GM12801 (cell line): ENCODE results near the gene PNPLA3.

Experiments used
- TF ChIP-seq, protein P1 (sequence below): IDR thresholded peaks from one replicate; pipeline ENCODE4 v1.5.1; 2011; ENCODE audit warnings: control low read depth; ENCODE audit not compliant: insufficient read length; ENCODE audit errors: extremely low read depth

The PNPLA3 gene

GRCh38 chr22:43994006-43994405 is 70.4 kb downstream of the PNPLA3 start:
- TF ChIP-seq, protein P1, sequence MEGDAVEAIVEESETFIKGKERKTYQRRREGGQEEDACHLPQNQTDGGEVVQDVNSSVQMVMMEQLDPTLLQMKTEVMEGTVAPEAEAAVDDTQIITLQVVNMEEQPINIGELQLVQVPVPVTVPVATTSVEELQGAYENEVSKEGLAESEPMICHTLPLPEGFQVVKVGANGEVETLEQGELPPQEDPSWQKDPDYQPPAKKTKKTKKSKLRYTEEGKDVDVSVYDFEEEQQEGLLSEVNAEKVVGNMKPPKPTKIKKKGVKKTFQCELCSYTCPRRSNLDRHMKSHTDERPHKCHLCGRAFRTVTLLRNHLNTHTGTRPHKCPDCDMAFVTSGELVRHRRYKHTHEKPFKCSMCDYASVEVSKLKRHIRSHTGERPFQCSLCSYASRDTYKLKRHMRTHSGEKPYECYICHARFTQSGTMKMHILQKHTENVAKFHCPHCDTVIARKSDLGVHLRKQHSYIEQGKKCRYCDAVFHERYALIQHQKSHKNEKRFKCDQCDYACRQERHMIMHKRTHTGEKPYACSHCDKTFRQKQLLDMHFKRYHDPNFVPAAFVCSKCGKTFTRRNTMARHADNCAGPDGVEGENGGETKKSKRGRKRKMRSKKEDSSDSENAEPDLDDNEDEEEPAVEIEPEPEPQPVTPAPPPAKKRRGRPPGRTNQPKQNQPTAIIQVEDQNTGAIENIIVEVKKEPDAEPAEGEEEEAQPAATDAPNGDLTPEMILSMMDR = no peak

DNA sequence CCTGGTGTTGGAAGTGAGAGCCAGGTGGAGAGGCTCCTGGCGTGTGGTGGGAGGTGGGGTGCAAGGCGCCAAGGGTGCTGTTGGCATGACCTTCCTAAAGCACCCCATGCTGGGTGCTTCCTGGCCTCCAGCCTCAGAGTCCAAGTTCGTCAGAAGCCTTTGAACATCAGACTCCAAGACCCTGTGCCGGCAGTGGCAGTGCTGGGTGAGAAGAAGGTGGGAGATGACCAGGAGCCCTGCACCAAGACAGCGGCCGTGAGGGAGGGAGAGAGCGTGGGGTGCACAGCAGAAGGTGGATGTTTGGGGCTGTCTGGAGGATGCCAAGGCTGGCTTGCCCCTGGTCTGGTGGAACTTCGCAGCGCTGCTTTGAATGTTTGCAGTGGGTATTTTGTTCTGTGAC is 70.8 kb downstream of the PNPLA3 start:
- TF ChIP-seq, protein P1 = no peak

DNA sequence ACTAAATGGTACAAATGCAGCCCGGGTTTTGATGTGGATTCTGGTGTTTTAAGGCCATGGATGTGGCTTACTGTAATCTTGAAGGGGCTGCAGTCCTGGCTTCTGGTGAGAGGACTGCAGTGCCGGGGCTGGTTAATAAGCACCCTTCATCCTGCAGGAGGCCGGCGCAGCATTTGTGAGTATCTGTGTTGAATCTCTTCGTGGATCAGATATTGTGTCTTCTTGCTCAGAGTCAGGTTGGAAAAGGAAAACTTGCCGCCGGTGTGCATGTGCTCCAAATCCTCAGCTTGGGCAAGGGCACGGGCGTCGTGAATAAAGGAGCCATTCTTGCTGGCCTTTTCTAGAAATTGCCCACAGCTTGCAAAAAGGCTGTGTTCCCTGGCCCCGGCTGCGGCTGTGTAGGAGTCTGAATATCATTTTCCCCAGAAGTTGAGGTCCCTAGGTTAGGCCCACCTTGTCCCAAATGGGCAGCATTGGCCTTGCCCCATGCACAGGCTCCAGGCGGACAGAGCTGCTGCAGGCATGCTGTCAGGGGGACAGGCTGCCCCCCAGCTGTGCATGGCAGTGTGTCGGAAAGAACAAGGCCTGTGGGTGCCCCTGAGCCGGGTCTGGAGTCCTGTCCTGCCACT is 71.6 kb downstream of the PNPLA3 start:
- TF ChIP-seq, protein P1 = no peak

DNA sequence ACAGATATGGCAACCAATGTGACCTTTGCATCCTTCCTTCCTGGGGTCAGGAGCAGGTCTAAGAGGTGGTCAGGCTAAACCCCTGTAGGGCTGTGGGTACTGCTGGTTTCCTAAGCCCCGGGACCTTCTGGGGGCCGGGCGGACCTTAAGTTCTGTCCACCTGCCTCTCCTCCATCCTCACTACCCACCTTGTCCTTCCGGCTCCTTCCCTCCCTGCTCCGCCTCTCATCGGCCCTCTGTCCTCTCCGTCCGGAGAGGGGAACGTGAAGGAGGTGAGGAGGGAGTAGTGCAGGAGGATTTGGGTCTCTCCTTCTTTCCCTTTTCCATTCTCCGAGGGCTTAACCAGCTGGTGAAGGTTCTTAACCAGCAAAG is 72.2 kb downstream of the PNPLA3 start:
- TF ChIP-seq, protein P1 = no peak

DNA sequence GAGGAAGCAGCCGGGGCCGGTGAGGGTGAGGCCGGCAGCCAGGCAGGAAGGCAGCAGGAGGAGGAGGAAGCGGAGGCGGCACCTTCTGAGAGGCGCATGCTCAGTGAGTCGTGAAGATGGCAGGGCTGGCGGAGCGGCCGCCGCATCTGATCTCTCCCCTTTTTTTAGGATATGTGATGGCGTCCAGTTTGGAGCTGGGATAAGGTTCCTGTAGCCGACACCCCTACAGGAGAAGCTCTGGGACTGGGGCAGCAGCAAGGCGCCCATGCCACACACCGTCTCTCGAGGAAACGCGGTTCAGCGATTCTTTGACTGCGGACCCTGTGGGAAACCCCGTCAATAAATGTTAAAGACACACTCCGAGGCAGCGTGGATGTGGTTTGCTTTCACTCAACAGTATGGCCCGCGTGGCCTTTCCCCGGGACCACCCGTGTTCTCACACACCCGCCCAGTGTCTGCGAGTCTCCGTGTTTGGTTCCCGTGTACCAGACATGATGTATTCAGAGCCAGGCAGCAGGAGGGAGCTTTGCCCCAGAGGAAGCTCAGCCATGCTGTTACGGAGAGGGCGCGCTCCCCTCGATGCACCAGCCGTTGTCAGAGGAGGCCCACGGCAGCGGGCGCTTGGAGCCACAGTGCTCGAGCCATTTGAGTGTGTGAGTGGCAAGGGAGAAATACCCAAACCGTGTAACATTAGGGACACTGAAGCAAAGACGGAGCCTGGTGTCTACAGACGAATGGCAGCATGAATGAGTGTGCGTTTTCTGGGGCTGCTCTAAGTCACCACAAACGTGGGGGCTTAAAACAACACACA is 72.8 kb downstream of the PNPLA3 start:
- TF ChIP-seq, protein P1 = no peak

DNA sequence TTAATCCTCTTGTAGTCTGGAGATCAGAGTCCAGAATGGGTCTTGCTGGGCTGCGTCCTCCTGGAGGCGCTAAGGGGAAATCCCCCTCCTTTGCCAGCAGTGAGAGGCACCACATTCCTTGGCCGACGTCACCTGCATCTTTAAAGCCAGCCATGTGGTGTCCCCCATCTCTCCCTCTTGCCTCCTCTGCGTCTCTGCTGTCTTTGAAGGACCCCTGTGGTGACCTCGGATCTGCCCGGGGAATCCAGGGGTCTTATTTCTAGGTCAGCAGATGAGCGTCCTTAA is 73.3 kb downstream of the PNPLA3 start:
- TF ChIP-seq, protein P1 = no peak
